ACC112 (cell line): ENCODE results near the gene POR.
A peak's percentile ranks its signal among the peaks of the same experiment; 100 is the strongest.

ENCODE experiments used
- H2AFZ ChIP-seq: fragments of 200-600 bp; sonication (generic); one replicate; pipeline ENCODE4 v1.6.0; 2017; ENCODE audit warnings: antibody characterized with exemption, low read length; ENCODE audit not compliant: unreplicated experiment
- H3K27ac ChIP-seq: fragments of 200-600 bp; sonication (generic); 2 replicates; pipeline ENCODE4 v1.5.1; 2014; ENCODE audit warnings: low read depth, mild to moderate bottlenecking, antibody characterized with exemption, low read length, moderate library complexity
- H3K27me3 ChIP-seq: fragments of 200-600 bp; sonication (generic); 2 replicates; pipeline ENCODE4 v1.6.1; 2014; ENCODE audit warnings: mild to moderate bottlenecking, antibody characterized with exemption, low read length, moderate library complexity, mixed read lengths; ENCODE audit not compliant: insufficient read depth
- H3K36me3 ChIP-seq: fragments of 200-600 bp; sonication (generic); 2 replicates; pipeline ENCODE4 v1.6.1; 2016; ENCODE audit warnings: mild to moderate bottlenecking, antibody characterized with exemption, low read length, moderate library complexity, mixed read lengths; ENCODE audit not compliant: insufficient read depth
- H3K4me1 ChIP-seq: fragments of 200-600 bp; sonication (generic); one replicate; pipeline ENCODE4 v1.6.1; 2016; ENCODE audit warnings: low read length, mixed read lengths; ENCODE audit not compliant: insufficient read depth, unreplicated experiment, control insufficient read depth
- H3K4me3 ChIP-seq: fragments of 200-600 bp; sonication (generic); 2 replicates; pipeline ENCODE4 v1.5.1; 2014; ENCODE audit warnings: mild to moderate bottlenecking, low read depth, low read length
- H3K79me2 ChIP-seq: fragments of 200-600 bp; sonication (generic); one replicate; pipeline ENCODE4 v1.6.0; 2016; ENCODE audit warnings: low read length; ENCODE audit not compliant: control insufficient read depth, unreplicated experiment, insufficient read depth

POR gene

DNA sequence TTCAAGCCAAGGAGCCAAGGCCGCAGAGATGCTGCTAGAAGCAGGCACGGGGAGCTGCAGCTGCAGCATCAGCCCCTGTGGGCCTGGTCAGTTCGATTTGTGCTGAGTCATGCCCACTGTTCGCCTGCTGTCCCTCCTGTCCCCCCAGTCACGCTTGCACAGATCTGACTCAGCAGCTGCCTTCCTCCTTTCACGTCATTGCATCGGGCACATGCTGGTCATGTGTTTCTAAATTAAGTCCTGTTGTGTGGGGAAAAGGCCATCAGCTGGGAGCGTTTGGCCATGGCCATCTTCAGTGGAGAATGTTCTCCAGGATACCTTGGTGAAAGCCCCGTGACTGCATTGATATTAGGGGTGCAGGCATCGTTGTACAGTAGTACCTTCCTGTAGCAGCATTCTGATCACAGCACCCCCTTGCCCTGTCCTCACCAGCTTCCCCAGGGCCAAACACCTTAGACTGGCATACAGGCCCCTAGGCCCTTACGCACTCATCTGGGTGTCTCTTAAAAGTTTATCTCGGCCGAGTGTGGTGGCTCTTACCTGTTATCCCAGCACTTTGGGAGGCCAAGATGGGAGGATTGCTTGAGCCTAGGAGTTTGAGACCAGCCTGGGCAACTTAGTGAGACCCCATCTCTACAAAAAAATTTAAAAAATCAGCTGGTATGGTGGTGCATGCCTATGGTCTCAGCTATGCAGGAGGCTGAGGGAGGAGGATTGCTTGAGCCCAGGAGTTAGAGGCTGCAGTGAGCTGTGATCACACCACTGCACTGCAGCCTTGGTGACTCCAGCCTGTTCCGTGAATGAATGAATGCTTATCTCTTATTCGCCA, 23.2 kb downstream of the POR start:
- H3K27ac ChIP-seq, result peak overlapping the region; percentile 65
- peaks cover 29% of the 10 kb centered on the region for H3K4me1 ChIP-seq
- H3K36me3 ChIP-seq, result no peaks in the 10 kb centered on the region; the same call in 1 of the 2 replicates
- peaks cover 16% of the 10 kb centered on the region for H3K79me2 ChIP-seq
- no peak overlapping the region for H3K4me3 ChIP-seq
- H2AFZ ChIP-seq, result no peak overlapping the region
- H3K27me3 ChIP-seq, result no peaks in the 10 kb centered on the region

GRCh38 chr7:75938921-75939320, 24.0 kb downstream of the POR start:
- Histone ChIP-seq H3K79me2 (peaks cover 16% of the 10 kb centered on the region), H3K4me1 (peaks cover 27% of the 10 kb centered on the region), H3K27ac (peak overlapping the region; percentile 65; the same call in 1 of the 2 replicates), H3K36me3 (no peaks in the 10 kb centered on the region; the same call in 1 of the 2 replicates), H3K27me3 (no peaks in the 10 kb centered on the region), H2AFZ (no peak overlapping the region), H3K4me3 (no peak overlapping the region)

- peaks cover 25% of the 10 kb centered on the region for H3K4me1 ChIP-seq
- H3K27me3 ChIP-seq, result no peaks in the 10 kb centered on the region
- no peak overlapping the region for H3K4me3 ChIP-seq
- 0 out of 2 replicates have a peak overlapping the region, but pooled peaks have one; percentile 0 for H3K27ac ChIP-seq
- peaks cover 4% of the 10 kb centered on the region for H3K79me2 ChIP-seq
- no peaks in the 10 kb centered on the region; the same call in 1 of the 2 replicates for H3K36me3 ChIP-seq
- H2AFZ ChIP-seq, result no peak overlapping the region
These were observed 28.9 kb downstream of the POR start for GRCh38 chr7:75943864-75944263.

- Histone ChIP-seq H2AFZ (no peak overlapping the region), H3K79me2 (no peaks in the 10 kb centered on the region), H3K4me3 (no peak overlapping the region), H3K27me3 (no peaks in the 10 kb centered on the region), H3K4me1 (peaks cover 25% of the 10 kb centered on the region), H3K27ac (peak overlapping the region; percentile 49; the same call in 1 of the 2 replicates), H3K36me3 (no peaks in the 10 kb centered on the region)
These were observed 29.6 kb downstream of the POR start for GRCh38 chr7:75944507-75944906.

DNA sequence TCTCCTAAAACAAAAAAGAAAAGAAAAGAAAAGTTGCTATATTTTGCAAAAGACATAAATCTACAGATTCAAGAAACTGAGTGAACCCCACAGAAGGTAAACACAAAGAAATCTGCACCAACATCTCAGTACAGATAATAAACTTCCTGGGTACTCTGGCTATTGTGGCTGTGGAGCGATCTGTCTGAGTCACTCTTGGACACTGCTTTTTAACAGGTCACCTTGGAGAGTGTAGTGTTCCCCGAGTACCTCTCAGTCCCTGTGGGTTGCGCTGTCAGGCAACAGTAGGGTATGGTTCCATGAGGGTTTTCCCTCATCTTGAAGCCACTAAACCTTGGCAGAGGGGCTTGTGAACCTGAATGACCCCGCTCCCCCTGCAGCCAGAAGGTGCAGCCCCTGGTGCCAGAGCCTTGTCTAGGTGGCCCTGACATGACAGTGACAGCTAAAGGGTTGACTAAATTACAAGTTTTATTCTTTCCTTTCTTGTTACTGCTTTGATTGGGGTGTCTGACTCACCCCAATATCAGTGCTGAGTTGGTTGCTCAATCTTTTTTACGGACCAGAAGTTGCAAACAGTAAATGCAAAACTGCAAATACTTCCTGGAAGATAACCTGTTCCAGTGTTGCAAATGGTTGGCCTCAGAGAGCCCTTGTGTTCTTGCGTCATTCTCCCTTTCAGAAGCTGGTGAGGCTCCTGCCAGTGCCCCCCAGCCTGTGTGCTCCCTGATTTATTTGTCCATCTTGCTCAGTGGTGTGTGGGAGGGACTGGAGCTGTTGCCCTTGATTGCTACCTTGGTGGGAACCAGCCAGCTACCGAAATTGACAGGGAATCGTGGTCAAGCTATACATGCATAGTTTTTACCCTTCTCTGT, 30.6 kb downstream of the POR start:
- H3K4me1 ChIP-seq, result peaks cover 25% of the 10 kb centered on the region
- no peaks in the 10 kb centered on the region for H3K36me3 ChIP-seq
- no peaks in the 10 kb centered on the region for H3K79me2 ChIP-seq
- H3K27me3 ChIP-seq, result no peaks in the 10 kb centered on the region
- peak overlapping the region; percentile 49 for H3K27ac ChIP-seq
- no peak overlapping the region for H2AFZ ChIP-seq
- no peak overlapping the region; the same call in 1 of the 2 replicates for H3K4me3 ChIP-seq

- Histone ChIP-seq H3K36me3 (no peaks in the 10 kb centered on the region), H3K4me3 (no peak overlapping the region), H3K27me3 (no peaks in the 10 kb centered on the region), H3K4me1 (peaks cover 26% of the 10 kb centered on the region), H3K27ac (no peak overlapping the region), H2AFZ (no peak overlapping the region), H3K79me2 (no peaks in the 10 kb centered on the region)
These were observed 31.4 kb downstream of the POR start for GRCh38 chr7:75946207-75946855.

- H3K27me3 ChIP-seq, result no peaks in the 10 kb centered on the region
These were observed 33.2 kb downstream of the POR start for GRCh38 chr7:75948179-75948578.

GRCh38 chr7:75950111-75950681, 35.2 kb downstream of the POR start:
- H3K27me3 ChIP-seq, result no peaks in the 10 kb centered on the region
- H3K4me1 ChIP-seq, result peaks cover 14% of the 10 kb centered on the region
- H3K36me3 ChIP-seq, result no peaks in the 10 kb centered on the region
- H3K27ac ChIP-seq, result no peak overlapping the region
- no peak overlapping the region for H2AFZ ChIP-seq
- H3K4me3 ChIP-seq, result no peak overlapping the region
- H3K79me2 ChIP-seq, result no peaks in the 10 kb centered on the region

More at GRCh38 chr7:75948179-75948578, 33.2 kb downstream of the POR start:
- Histone ChIP-seq H3K4me3 (no peak overlapping the region), H3K36me3 (no peaks in the 10 kb centered on the region), H2AFZ (no peak overlapping the region), H3K79me2 (no peaks in the 10 kb centered on the region), H3K27ac (no peak overlapping the region), H3K4me1 (peaks cover 30% of the 10 kb centered on the region)

- no peak overlapping the region for H2AFZ ChIP-seq
- H3K27me3 ChIP-seq, result no peaks in the 10 kb centered on the region
- peaks cover 15% of the 10 kb centered on the region for H3K4me1 ChIP-seq
- peaks cover 9% of the 10 kb centered on the region; the same call in 1 of the 2 replicates for H3K36me3 ChIP-seq
- H3K4me3 ChIP-seq, result no peak overlapping the region
- no peaks in the 10 kb centered on the region for H3K79me2 ChIP-seq
- peak overlapping the region; percentile 24; the same call in 1 of the 2 replicates for H3K27ac ChIP-seq
These were observed 36.6 kb downstream of the POR start for GRCh38 chr7:75951506-75951905.

DNA sequence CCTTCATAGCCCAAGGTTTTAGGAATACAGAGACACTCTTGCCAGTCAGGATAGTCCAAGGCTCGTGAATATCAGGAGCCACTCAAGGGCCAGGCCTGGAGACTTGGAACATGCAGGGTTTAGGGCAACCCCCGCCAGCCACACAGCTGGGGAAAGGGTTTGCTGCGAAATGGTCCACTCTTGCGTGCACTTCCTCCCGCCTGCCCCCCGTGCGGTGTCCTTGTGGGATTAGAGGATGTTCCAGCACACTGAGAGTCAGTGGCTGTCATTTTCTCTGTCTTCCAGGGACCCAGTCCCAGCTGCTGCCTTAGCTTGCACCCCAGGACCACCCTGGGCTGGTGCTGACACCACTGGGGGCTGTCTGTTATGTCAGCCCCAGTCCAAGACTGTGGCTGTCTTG, 38.5 kb downstream of the POR start:
- Histone ChIP-seq H3K79me2 (no peaks in the 10 kb centered on the region), H2AFZ (no peak overlapping the region), H3K27me3 (no peaks in the 10 kb centered on the region), H3K36me3 (peaks cover 10% of the 10 kb centered on the region; the same call in 1 of the 2 replicates), H3K4me1 (peaks cover 15% of the 10 kb centered on the region), H3K27ac (no peak overlapping the region), H3K4me3 (no peak overlapping the region)
